Embryonic facial prominence (tissue), 1 donor: Measurements from ENCODE around the gene ATG9B.
A peak's percentile ranks its signal among the peaks of the same experiment; 100 is the strongest.
"Not testable (repeated sequence)": the region's sequence is repeated elsewhere in the genome, so short reads cannot be mapped to it uniquely, and the experiment has no call there.

Source experiments
- DNase-seq: peaks from one replicate; pipeline ENCODE4 v3.0.0-alpha.2; 2016; ENCODE audit errors: extremely low spot score

Gene ATG9B

GRCh38 chr7:151017370-151017952 lies 6.8 kb downstream of the ATG9B start:
- no peak for DNase-seq

DNA sequence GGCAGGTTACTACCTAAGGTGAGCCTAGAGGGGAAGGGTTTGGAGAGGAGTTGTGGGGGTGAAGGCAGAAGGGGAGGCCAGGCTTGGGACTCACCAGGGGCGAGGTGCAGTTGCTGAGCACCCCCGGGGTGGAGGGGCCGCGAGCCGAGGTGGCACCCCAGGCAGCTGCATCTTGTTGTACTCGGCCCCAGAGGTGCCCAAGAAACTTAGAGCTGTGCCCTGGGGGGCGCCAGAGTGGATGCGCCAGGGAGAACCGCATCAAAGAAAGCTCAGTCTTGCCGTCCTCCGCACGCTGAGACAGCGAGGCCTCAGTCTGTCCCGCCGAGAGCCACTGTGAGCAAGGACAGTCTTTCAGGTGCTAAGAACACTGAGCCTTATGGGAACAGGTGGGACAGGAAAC lies 7.4 kb downstream of the ATG9B start:
- DNase-seq: no peak

GRCh38 chr7:151016505-151016904 lies 7.8 kb downstream of the ATG9B start:
- no peak for DNase-seq

GRCh38 chr7:151015967-151016366 lies 8.3 kb downstream of the ATG9B start:
- no peak for DNase-seq

- no peak for DNase-seq
Observed at GRCh38 chr7:151014950-151015349, 9.3 kb downstream of the ATG9B start.

- DNase-seq: peak; percentile 81
Observed at GRCh38 chr7:151013733-151014497, 10.4 kb downstream of the ATG9B start.

DNA sequence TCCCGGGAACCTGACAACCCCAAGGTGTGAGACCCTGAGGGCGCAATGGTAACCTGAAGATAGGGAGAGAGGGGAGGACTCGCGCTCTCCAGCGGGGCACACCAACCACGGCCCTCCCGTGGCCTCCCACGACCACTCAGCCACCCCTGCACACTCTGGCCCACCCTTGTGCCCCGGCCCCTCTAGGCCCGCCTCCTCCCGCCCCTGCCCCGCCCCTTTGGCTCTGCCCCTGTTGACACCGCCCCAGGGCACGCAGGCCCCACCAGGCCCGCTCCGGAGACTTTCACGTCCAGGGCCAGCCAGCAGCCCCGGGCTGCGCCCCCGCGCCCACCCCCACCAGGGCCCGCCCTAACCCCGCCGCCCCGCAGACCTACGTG lies 10.9 kb downstream of the ATG9B start:
- DNase-seq: no peak

DNA sequence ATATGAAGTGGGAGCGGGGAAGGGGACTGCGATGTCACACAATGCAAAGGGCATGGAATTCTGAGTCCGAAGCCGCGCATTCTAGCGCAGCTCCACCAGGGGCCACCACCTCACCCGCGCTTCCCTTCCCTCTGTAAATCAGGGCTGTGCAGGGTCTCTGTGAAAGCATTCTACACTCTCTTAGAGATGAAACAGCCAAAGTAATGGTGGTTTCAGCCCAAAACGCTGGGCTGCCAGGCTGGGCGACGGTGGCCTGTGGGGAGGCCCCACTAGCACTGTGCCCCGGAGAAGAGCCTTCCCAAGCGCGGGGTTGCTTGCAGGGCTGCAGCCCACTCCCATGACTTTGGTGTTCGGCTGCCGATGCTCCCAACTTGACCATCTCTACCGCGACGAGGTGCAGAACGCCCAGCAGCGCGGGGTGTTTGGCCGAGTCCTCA lies 11.4 kb downstream of the ATG9B start:
- DNase-seq: no peak

DNA sequence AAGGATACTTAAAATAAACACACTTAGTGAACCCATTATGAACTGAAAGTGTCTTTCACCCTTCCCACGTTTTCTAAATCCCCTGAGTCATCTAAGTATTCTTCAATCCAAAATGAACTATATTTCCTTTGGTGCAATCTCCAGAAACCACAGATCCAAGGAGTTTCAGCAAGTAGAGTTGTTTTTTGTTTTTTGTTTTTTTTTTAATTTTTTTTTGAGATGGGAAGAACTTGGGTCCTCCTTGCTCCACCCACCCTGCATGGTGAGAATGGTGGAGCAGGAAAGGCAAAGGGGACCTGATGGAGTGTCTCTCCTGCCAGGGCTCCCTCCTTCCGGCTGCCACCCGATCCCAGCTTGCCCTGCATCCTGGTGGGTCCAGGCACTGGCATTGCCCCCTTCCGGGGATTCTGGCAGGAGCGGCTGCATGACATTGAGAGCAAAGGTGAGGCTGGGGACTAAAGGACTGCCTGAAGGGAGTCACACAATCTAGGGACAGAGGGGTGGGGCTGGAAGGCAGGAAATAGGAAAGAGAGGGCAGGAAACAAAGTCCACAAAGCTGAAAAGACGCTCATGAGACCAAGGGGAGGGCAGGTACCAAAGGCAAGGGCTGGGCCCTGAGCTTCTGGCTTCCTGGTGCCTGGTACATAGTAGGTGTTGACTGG lies 12.1 kb downstream of the ATG9B start:
- DNase-seq: no peak

- not testable (repeated sequence) for DNase-seq
Observed at GRCh38 chr7:151011616-151012015, 12.7 kb downstream of the ATG9B start.

- DNase-seq: no peak
Observed at GRCh38 chr7:151011097-151011409, 13.2 kb downstream of the ATG9B start.

DNA sequence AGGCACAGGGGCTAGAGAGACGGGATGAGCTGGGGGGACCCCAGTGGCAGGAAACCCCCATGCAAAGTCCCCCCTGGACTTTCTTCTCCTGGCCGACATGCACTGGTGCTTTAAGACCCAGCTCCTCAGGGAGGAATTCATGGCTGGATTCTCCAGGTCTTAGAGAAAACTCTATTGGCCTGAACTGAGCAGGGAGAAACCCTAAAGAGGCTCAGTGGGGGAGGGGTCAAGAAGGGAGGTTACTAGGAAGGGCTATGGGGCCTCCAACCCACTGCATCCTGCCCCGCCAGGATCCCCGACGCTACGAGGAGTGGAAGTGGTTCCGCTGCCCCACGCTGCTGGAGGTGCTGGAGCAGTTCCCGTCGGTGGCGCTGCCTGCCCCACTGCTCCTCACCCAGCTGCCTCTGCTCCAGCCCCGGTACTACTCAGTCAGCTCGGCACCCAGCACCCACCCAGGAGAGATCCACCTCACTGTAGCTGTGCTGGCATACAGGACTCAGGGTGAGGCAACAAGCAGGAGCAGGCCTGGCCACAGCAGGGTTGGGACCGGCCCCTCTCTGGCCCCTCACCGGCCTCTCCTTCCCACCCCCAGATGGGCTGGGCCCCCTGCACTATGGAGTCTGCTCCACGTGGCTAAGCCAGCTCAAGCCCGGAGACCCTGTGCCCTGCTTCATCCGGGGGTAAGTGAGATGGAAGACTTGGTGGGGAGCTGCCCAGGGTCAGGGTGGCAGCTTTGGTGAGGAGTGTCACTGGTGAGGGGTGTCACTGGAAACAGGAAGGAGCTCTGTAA lies 13.8 kb downstream of the ATG9B start:
- no peak for DNase-seq

DNA sequence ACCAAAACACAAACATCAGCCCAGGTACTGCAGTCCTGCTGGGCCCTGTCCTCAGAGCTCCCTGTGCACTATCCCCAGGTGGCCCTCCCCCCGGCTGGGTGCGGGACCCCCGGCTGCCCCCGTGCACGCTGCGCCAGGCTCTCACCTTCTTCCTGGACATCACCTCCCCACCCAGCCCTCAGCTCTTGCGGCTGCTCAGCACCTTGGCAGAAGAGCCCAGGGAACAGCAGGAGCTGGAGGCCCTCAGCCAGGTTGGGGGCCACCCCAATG lies 14.3 kb downstream of the ATG9B start:
- DNase-seq: no peak

- no peak for DNase-seq
Observed at GRCh38 chr7:151009327-151010036, 14.8 kb downstream of the ATG9B start.

GRCh38 chr7:151008511-151009323 lies 15.6 kb downstream of the ATG9B start:
- DNase-seq: no peak

DNA sequence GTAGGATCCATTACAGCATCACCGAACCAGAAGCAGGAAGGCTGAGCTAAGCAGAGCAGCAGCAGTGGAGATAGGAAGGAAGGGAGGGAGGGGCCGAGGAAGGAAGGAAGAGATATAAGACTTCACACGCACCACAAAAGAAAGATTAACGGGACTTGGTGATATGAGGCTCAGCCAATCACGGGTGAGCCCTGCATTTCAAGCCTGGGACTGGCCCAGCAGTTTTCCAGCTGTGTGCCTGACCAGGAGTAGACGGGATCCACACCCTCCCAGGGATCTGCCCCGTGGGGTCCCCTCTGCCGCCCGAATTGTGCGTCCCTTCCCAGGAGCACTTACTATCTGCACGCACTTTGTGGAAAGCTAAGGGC lies 16.2 kb downstream of the ATG9B start:
- DNase-seq: no peak

DNA sequence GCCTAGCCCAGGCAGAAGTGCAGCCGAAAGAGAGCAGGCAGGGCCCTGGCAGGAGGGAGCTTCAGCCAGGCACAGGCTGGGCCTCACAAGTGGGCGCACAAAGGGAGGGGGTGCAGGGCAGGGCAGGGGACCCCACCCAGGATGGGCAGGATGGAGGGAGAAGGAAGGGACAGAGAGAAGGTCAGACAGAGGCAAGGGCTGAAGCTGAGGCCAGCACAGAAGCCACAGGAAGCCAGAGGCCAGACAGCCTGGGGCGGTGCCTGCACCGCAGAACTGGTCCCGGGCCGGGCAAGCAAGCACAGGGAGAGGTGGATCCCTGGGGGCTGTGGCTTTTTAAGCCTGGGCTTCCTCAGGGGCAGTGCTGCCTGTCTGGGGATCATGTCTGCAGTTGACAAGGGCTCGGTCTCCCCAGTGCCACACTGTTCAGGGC lies 16.8 kb downstream of the ATG9B start:
- DNase-seq: no peak

DNA sequence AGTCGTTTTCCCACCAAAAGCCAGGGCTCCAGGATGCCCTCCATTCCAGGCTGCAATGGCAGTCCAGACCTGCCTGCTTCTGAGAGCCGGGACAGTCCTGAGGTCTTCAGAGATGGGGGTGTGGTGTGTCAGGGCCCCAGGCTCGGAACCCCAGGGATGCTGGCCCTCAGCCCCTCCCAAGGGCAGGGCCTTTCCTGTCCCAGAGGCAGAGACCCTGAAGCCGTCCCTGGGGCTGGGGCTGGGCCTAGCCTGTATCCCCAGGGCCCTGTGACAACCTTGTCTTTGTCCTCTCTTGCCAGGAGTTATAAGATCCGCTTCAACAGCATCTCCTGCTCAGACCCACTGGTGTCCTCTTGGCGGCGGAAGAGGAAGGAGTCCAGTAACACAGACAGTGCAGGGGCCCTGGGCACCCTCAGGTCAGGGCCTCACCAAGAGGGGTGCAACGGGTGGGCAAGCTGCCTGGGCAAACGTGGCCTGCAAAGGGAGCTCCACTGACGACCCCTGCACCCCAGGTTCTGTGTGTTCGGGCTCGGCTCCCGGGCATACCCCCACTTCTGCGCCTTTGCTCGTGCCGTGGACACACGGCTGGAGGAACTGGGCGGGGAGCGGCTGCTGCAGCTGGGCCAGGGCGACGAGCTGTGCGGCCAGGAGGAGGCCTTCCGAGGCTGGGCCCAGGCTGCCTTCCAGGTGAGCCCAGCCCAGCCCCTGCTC lies 17.5 kb downstream of the ATG9B start:
- no peak for DNase-seq

DNA sequence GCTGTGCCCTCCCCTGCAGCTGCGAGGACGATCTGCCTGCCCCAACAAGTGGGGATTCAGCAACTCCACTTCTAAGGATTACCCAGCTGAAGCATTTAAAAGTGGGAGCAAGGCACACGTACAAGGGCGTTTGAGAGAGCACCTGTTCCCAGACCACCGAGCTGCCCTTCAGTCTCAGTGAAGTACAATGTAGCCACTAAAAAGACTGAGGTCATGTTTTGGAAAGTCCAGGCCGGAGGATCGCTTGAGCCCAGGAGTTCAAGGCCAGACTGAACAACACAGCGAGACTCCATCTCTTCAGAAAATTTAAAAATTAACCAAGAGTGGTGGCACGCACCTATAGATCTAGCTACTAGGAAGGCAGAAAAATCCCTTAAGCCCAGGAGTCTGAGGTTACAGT lies 18.7 kb downstream of the ATG9B start:
- no peak for DNase-seq

DNA sequence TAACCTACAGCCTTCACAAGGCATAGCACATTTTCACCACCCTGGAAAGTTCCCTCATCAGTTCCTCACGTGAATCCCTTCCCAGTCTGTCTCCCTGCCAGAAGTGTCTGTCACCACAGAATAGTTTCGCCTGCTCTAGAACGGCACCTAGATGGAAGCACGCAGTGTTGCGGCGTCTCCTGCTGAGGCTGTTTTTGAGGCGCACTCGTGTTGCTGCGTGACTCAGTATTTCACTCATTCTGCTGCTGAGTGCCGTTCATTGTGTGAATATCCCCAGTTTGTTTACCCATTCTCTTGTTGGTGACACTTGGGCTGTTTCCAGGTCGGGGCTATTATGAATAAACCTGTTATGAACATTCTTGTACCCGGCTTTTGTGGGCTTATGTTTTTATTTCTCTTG lies 20.7 kb downstream of the ATG9B start:
- no peak for DNase-seq

GRCh38 chr7:151001546-151001945 lies 22.7 kb downstream of the ATG9B start:
- no peak for DNase-seq
